ENCODE measurements around the gene SSX3.
"Not testable (repeated sequence)": the region's sequence is repeated elsewhere in the genome, so short reads cannot be mapped to it uniquely, and the experiment has no call there.

The SSX3 gene, protein sequence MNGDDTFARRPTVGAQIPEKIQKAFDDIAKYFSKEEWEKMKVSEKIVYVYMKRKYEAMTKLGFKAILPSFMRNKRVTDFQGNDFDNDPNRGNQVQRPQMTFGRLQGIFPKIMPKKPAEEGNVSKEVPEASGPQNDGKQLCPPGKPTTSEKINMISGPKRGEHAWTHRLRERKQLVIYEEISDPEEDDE

GRCh38 chrX:48356315-48357094 lies at the start of gene SSX3:
TSS of gene SSX3 (minus strand) at chrX:48356703. CDS start at chrX:48355249, 1,454 bp downstream.
- DNase-seq (ENCODE audit: low read depth in 2 of 2) = not testable (repeated sequence)

- not testable (repeated sequence) for DNase-seq (ENCODE audit: low read depth in 2 of 2)
Measured at GRCh38 chrX:48397825-48398224, 41.3 kb upstream of the SSX3 start.

DNA sequence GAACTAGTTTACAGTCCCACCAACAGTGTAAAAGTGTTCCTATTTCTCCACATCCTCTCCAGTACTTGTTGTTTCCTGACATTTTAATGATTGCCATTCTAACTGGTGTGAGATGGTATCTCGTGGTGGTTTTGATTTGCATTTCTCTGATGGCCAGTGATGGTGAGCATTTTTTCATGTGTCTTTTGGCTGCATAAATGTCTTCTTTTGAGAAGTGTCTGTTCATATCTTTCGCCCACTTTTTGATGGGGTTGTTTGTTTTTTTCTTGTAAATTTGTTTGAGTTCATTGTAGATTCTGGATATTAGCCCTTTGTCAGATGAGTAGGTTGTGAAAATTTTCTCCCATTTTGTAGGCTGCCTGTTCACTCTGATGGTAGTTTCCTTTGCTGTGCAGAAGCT lies 40.4 kb upstream of the SSX3 start:
- DNase-seq (ENCODE audit: low read depth in 2 of 2) = not testable (repeated sequence)

DNA sequence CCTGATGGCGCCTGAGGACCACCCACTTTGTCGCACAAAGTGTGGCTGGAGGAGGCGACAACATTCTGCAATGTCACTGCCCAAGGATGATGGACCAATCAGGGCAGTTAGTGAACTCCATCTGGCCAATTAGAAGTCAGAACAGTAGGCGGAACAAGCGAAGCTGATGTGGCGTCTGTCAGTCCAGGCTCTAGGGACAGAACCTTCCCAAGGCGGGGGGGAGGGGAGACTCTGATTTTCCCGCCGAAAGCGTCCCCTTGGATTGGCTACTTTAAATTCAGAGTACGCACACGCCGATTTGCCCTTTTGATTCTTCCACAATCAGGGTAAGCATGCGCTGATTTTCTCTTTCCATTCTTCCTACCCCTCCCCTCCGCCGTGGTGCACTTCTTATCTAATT lies 26.7 kb upstream of the SSX3 start, which contains the start of gene SSX4:
TSS of gene SSX4 (plus strand) at position 301 of the 400 bp plus-strand sequence. CDS start 515 bp downstream, outside the sequence.
- DNase-seq (ENCODE audit: low read depth in 2 of 2) = not testable (repeated sequence)

DNA sequence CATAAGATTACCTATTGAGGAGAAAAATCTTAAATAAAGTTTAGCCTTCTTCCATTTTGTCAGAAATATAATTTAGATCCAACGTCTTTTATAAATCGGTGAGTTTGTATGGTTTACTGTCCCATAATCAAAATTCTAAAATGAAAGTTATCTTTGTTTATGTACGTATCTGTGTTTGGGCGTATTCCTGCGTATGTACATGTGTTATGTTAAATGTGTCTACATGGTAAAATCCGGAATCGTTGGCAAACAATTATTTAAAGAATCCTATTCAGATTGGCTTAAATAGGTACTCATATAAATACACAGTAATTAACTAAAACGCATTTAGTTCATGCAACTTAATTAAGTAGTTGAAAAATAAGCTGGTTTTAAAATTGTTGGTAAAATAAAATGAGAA lies 13.9 kb upstream of the SSX3 start:
- DNase-seq (ENCODE audit: low read depth in 2 of 2) = not testable (repeated sequence)

- not testable (repeated sequence) for DNase-seq (ENCODE audit: low read depth in 2 of 2)
Measured at GRCh38 chrX:48367717-48368408, 11.4 kb upstream of the SSX3 start.

DNA sequence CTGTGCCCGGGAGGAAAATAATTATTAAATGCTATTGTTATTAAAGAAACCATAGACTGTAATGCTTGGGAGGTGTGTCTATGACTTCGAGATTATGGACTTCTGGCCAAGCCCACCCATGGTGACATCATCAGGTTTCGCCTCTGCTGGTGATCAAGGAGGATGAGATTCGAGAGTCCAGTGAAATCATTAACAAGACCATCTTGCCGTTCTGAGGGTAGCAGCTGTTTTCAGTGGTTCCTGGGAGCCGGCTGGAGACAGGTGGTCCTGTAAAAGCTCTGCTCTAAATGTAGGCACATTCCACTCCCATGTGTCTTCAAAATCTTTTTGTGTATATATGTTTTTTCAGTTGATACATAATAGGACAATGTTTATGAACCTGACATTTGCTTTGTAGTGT lies 2.8 kb upstream of the SSX3 start:
- DNase-seq (ENCODE audit: low read depth in 2 of 2) = not testable (repeated sequence)

- no peak for DNase-seq (ENCODE audit: low read depth in 2 of 2)
Measured at GRCh38 chrX:48357681-48358080, 1.2 kb upstream of the SSX3 start.

DNA sequence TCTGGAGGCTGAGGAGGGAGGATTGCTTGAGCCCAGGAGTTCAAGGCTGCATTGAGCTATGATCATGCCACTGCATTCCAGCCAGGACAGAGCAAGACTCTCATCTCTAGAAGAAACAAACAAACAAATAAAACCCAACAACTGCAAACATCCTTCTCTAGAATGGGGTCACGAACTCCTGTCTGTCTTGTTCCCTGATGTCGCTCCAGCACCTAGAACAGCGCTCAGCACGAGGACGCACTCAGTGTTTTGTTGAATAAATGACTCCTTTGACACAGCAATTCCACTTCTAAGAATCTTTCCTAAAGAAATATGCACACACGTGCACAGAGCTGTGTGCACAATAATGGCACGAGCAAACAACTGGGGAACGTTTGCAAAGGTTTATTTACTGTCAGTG lies 10.4 kb downstream of the SSX3 start:
- DNase-seq (ENCODE audit: low read depth in 2 of 2) = not testable (repeated sequence)

GRCh38 chrX:48313996-48314395 lies 42.5 kb downstream of the SSX3 start:
- DNase-seq (ENCODE audit: low read depth in 2 of 2) = not testable (repeated sequence)

- no peak for DNase-seq (ENCODE audit: low read depth in 2 of 2)
Measured at GRCh38 chrX:48306175-48306574, 50.3 kb downstream of the SSX3 start.
